Measurements from ENCODE around the gene ZFP64. TPM values are rescaled to one million over a fixed set of nuclear protein-coding genes. Genes with fewer than 3 reads are reported as not detected.

ZFP64 gene
- total RNA-seq, 1 experiment from 2014 or later = 16.0 TPM

GRCh38 chr20:52130406-52130805, 61.2 kb downstream of the ZFP64 start:
- Histone ChIP-seq H3K9me2 (ENCODE audit: insufficient read depth) (no peaks in the 10 kb centered on the region), H3K4me3 (replicated peaks in 1 of 2; ENCODE audit: low read depth in 1 of 2, low read length in 2 of 2) (no peak overlapping the region), H3K36me3 (ENCODE audit: control insufficient read depth in 1 of 2, insufficient read depth in 2 of 2, low read length in 2 of 2) (no peaks in the 10 kb centered on the region), H3K4me1 (ENCODE audit: control insufficient read depth in 1 of 2, insufficient read depth in 2 of 2, low read length in 2 of 2) (no peaks in the 10 kb centered on the region), H3K4me2 (ENCODE audit: low read length) (no peak overlapping the region), H4K20me1 (ENCODE audit: insufficient read depth) (no peaks in the 10 kb centered on the region), H3K9ac (ENCODE audit: low read length) (no peak overlapping the region), H3K27ac (ENCODE audit: low read depth, low read length) (no peak overlapping the region), H3K9me3 (ENCODE audit: control insufficient read depth in 1 of 2, insufficient read depth in 1 of 2, low read depth in 1 of 2, low read length in 2 of 2) (peaks cover 0 to 3% of the 10 kb centered on the region in 2 experiments; a peak in 1 of 4 replicates), H3K79me2 (ENCODE audit: insufficient read depth, low read length) (no peaks in the 10 kb centered on the region), H2AFZ (ENCODE audit: low read depth, low read length, poor library complexity, severe bottlenecking) (no peak overlapping the region), H3K27me3 (ENCODE audit: insufficient read depth, low read length) (no peaks in the 10 kb centered on the region)
- BruUV-seq (replicated peaks) = no TSS peak
- intact Hi-C loops (cut with micrococcal nuclease) = no loop called here
- no peak for ATAC-seq
- no peak for DNase-seq (ENCODE audit: low read depth, low spot score)
- CTCF ChIA-PET = no interaction called here
- no peak for TF ChIP-seq EZH2 (IDR thresholded peaks at IDR 0.05)
- no peak for TF ChIP-seq POLR2AphosphoS5 (IDR thresholded peaks at IDR 0.05; ENCODE audit: low read depth, low read length)
- TF ChIP-seq TCF7L2 (IDR thresholded peaks at IDR 0.05; ENCODE audit: borderline replicate concordance, extremely low read depth, insufficient read depth, insufficient read length) = no peak
- no peak for TF ChIP-seq EZH2phosphoT487 (IDR thresholded peaks at IDR 0.05; ENCODE audit: borderline replicate concordance)
- no peak for TF ChIP-seq RAD21 (IDR thresholded peaks at IDR 0.05; ENCODE audit: low read depth)
- no peak for TF ChIP-seq CTCF (IDR thresholded peaks at IDR 0.05 in 2 of 3, conservative IDR thresholded peaks at IDR 0.05 in 1 of 3; ENCODE audit: borderline replicate concordance in 1 of 3, insufficient read depth in 1 of 3, low read depth in 2 of 3, low read length in 2 of 3)
- no peak for TF ChIP-seq MAX (IDR thresholded peaks at IDR 0.05)
- no peak for TF ChIP-seq YY1 (IDR thresholded peaks at IDR 0.05; ENCODE audit: extremely low read depth, insufficient replicate concordance, low read depth, low read length)
- no peak for TF ChIP-seq ATF3 (IDR thresholded peaks at IDR 0.05)
- TF ChIP-seq ZFX (IDR thresholded peaks at IDR 0.05) = no peak
- TF ChIP-seq FOSL1 (IDR thresholded peaks at IDR 0.05; ENCODE audit: low read depth) = no peak
- TF ChIP-seq EGR1 (IDR thresholded peaks at IDR 0.05; ENCODE audit: low read depth) = no peak
- no peak for TF ChIP-seq CBX3 (IDR thresholded peaks at IDR 0.05; ENCODE audit: low read depth)
- no peak for TF ChIP-seq ELF1 (IDR thresholded peaks at IDR 0.05; ENCODE audit: borderline replicate concordance, low read depth)
- TF ChIP-seq SIN3A (IDR thresholded peaks at IDR 0.05; ENCODE audit: low read depth) = no peak
- POLR2A ChIA-PET = no interaction called here
- RAD21 ChIA-PET (ENCODE audit: low non-redundant PET in 1 of 2, low total read pairs in 2 of 2, uncharacterized antibody in 2 of 2, unreplicated experiment in 2 of 2) = no interaction called here

All from HCT116 (cell line).